ENCODE measurements around the gene KIF26B. TPM values are rescaled to one million over a fixed set of nuclear protein-coding genes. Genes with fewer than 3 reads are reported as not detected.

Gene KIF26B
- total RNA-seq, 6 experiments from 2014 or later = 0.31 to 0.55 (median 0.35) TPM

DNA sequence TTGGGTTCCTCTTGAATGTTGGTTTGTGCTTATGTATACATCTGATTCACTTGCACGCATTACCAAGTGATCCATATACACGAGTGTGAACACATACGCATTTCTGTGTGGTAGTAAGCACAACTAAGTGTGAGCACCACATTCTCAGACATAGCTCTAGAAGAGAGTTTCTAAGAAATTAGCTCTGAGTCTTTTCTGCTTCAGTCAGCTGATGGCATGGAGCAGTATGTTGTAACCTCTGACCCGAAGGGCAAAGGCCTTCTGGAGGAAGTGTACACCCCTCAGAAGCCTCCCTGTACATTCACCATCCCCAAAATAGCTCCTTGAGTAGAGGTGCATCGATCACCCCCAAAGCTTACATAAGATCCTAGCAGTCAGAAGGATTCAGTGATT, 183.7 kb downstream of the KIF26B start:
- Histone ChIP-seq H3K36me3 (no peaks in the 10 kb centered on the region), H3K27ac (no peak overlapping the region)
- no peak for ATAC-seq

DNA sequence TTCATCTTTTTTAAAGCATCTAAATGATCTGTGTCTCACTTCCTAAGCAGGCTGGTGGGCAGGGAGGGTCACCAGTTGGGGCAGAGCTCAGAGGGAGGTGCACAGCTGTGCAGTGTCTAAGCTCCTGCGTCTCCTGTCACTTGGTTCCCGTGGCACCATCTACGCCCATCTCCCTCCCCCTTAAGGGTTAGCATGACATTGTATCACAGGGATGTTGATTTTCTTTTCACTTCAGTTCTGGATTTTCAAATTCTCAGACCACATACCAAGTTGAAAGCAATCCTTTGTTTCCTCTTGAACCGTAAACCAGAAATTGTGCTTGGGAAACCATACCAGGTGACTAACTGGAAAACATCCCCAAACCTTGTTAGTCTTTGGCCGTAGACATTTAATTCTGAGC, 187.0 kb downstream of the KIF26B start:
- no peaks in the 10 kb centered on the region for H3K36me3 ChIP-seq
- H3K9me3 ChIP-seq = no peaks in the 10 kb centered on the region
- intact Hi-C loops (cut with DNase I) = no loop called here
- no peak for DNase-seq
- H3K27ac ChIP-seq = no peak overlapping the region
- no peak overlapping the region for H3K4me3 ChIP-seq
- H3K4me1 ChIP-seq = no peaks in the 10 kb centered on the region
- ATAC-seq = no peak
- no peaks in the 10 kb centered on the region for H3K27me3 ChIP-seq
- 81% methylated on average over 5 of the region's 5 CpGs for WGBS (ENCODE audit: insufficient coverage, low coverage, low lambda C conversion rate, missing lambda C conversion rate)
- no peak for TF ChIP-seq POLR2A (IDR thresholded peaks at IDR 0.05)

More for the DNA sequence above, 183.7 kb downstream of the KIF26B start:
- no peaks in the 10 kb centered on the region for H3K4me1 ChIP-seq
- no peak for DNase-seq
- H3K27me3 ChIP-seq = no peaks in the 10 kb centered on the region
- no peak for TF ChIP-seq POLR2A (IDR thresholded peaks at IDR 0.05)
- TF ChIP-seq, protein P1, sequence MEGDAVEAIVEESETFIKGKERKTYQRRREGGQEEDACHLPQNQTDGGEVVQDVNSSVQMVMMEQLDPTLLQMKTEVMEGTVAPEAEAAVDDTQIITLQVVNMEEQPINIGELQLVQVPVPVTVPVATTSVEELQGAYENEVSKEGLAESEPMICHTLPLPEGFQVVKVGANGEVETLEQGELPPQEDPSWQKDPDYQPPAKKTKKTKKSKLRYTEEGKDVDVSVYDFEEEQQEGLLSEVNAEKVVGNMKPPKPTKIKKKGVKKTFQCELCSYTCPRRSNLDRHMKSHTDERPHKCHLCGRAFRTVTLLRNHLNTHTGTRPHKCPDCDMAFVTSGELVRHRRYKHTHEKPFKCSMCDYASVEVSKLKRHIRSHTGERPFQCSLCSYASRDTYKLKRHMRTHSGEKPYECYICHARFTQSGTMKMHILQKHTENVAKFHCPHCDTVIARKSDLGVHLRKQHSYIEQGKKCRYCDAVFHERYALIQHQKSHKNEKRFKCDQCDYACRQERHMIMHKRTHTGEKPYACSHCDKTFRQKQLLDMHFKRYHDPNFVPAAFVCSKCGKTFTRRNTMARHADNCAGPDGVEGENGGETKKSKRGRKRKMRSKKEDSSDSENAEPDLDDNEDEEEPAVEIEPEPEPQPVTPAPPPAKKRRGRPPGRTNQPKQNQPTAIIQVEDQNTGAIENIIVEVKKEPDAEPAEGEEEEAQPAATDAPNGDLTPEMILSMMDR (IDR thresholded peaks at IDR 0.05) = no peak
- no peaks in the 10 kb centered on the region for H3K9me3 ChIP-seq
- WGBS (ENCODE audit: insufficient coverage, low coverage, low lambda C conversion rate, missing lambda C conversion rate) = 65% methylated on average over 5 of the region's 5 CpGs
- no peak overlapping the region for H3K4me3 ChIP-seq
- intact Hi-C loops (cut with DNase I) = no loop called here

DNA sequence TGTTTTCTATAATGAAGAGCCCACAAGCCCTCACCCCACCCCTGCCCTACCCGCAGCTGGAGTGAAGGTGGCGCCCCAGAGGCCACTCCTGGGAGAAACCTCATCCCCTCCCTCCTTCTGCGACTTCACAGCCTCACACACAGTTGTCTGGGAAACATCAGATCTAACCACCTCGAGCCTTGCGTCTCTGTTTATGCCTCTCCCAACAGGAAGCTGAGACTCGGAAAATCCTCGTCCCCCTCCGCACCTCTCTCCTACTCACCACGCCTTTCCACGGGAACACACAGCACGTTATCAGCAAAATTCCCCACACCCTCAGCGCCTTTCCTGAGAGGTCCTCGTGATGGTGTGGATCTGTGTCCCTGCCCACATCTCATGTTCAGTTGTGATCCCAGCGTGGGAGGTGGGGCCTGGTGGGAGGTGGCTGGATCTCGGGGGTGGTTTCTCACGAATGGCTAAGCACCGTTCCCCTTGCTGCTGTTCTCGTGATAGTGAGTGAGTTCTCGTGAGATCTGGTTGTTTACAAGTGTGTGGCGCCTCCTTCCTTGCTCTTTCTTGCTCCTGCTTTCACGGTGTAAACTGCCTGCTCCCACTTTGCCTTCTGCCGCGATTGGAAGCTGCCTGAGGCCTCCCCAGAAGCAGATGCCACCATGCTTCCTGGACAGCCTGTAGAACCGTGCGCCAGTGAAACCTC, 190.6 kb downstream of the KIF26B start:
- Histone ChIP-seq H3K4me1 (no peaks in the 10 kb centered on the region), H3K9me3 (no peaks in the 10 kb centered on the region), H3K4me3 (no peak overlapping the region), H3K27ac (no peak overlapping the region), H3K36me3 (no peaks in the 10 kb centered on the region), H3K27me3 (no peaks in the 10 kb centered on the region)
- TF ChIP-seq POLR2A (IDR thresholded peaks at IDR 0.05) = no peak
- TF ChIP-seq, protein P1 (IDR thresholded peaks at IDR 0.05) = no peak
- WGBS (ENCODE audit: insufficient coverage, low coverage, low lambda C conversion rate, missing lambda C conversion rate) = 70% methylated on average over 16 of the region's 25 CpGs
- ATAC-seq = no peak
- no peak for DNase-seq
- intact Hi-C loops (cut with DNase I) = no loop called here

DNA sequence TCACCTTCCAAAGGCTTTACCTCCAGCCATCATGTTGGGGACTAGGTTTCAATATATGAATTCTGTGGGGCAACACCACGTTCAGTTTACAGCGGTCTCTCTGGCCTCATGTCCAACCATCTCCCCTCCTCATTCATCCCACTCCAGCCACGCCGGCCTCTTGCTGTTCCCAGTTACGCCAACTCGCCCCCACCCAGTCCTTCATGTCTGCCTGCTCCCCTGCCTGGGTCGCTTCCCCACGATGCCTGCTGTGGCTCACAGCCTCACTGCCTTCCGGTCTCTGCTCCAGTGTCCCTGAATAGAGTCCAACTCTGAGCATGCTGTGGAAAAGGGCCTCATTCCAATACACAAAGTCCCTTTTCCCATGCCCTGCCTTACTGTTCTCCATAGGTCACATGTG, 193.8 kb downstream of the KIF26B start:
- no peak for ATAC-seq
- no peak for DNase-seq
- Histone ChIP-seq H3K27ac (no peak overlapping the region), H3K4me1 (no peaks in the 10 kb centered on the region), H3K4me3 (no peak overlapping the region), H3K9me3 (no peaks in the 10 kb centered on the region), H3K27me3 (no peaks in the 10 kb centered on the region), H3K36me3 (no peaks in the 10 kb centered on the region)
- intact Hi-C loops (cut with DNase I) = no loop called here
- TF ChIP-seq POLR2A (IDR thresholded peaks at IDR 0.05) = no peak
- TF ChIP-seq, protein P1 (IDR thresholded peaks at IDR 0.05) = no peak
- WGBS (ENCODE audit: insufficient coverage, low coverage, low lambda C conversion rate, missing lambda C conversion rate) = 84% methylated on average over 7 of the region's 9 CpGs

DNA sequence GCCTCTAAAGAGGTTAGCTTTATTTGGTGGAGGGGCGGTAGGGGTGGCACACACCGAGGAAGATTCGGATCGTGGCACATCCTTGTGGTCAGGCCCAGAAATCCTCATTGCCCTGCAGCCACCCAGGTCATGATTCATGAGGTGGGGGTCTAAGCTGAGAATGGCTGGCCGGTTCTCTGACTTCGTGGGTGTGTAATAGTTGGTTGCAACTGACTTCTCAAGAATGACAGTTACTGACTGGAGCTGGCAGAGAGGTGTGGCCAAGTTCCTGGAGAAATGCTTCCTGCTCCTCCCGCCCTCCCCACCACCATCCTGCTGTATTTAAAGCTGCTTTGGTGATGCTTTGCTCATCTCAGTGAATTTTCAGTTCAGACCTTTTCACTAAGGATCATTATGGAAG, 198.6 kb downstream of the KIF26B start:
- H3K9me3 ChIP-seq = no peaks in the 10 kb centered on the region
- no peak for TF ChIP-seq POLR2A (IDR thresholded peaks at IDR 0.05)
- TF ChIP-seq, protein P1 (IDR thresholded peaks at IDR 0.05) = no peak
- 50% methylated on average over 2 of the region's 7 CpGs for WGBS (ENCODE audit: insufficient coverage, low coverage, low lambda C conversion rate, missing lambda C conversion rate)
- no peaks in the 10 kb centered on the region for H3K27me3 ChIP-seq
- DNase-seq (no peak), ATAC-seq (no peak)
- H3K27ac ChIP-seq = no peak overlapping the region
- intact Hi-C loops (cut with DNase I) = no loop called here
- no peaks in the 10 kb centered on the region for H3K36me3 ChIP-seq
- H3K4me3 ChIP-seq = no peak overlapping the region
- H3K4me1 ChIP-seq = no peaks in the 10 kb centered on the region
